Adrenal gland (tissue), 12 donors: ENCODE measurements around the gene COG1. TPM values are rescaled to one million over a fixed set of nuclear protein-coding genes. Genes with fewer than 3 reads are reported as not detected.

Experiments
- DNase-seq, 7 donors: peaks; one replicate each; pipeline ENCODE4 v3.0.0-alpha.2; 2019 to 2020
- H3K27ac ChIP-seq, 5 donors: fragments of 200-600 bp; sonication (generic) in 4 of 5; 1 replicate in 3 of 5; 2 replicates in 2 of 5; pipeline versions ENCODE4 v1.5.1 to v1.8.0; 2016 to 2020; ENCODE audit warnings: mild to moderate bottlenecking in 1 of 5
- H3K27me3 ChIP-seq: fragments of 200-600 bp; 2 replicates; pipeline ENCODE4 v1.8.0; 2021
- H3K36me3 ChIP-seq, 2 donors: fragments of 200-600 bp; replicated peaks in 1 of 2; 1 replicate in 1 of 2; 2 replicates in 1 of 2; pipeline versions ENCODE4 v1.5.1 to v1.8.0; 2018 to 2022
- H3K4me1 ChIP-seq, 2 donors: fragments of 200-600 bp; replicated peaks in 1 of 2; 1 replicate in 1 of 2; 2 replicates in 1 of 2; pipeline versions ENCODE4 v1.5.1 to v1.8.0; 2018 to 2021
- H3K4me3 ChIP-seq, 4 donors: fragments of 200-600 bp; sonication (generic) in 3 of 4; one replicate each; pipeline ENCODE4 v1.5.1; 2016 to 2018
- H3K9me3 ChIP-seq, 3 donors: fragments of 200-600 bp; sonication (generic) in 1 of 3; replicated peaks in 1 of 3; 1 replicate in 2 of 3; 2 replicates in 1 of 3; pipeline versions ENCODE4 v1.5.1 to v1.8.0; 2016 to 2021
- POLR2A ChIP-seq, 2 donors: fragments of 450-650 bp; IDR thresholded peaks; one replicate each; pipeline ENCODE4 v1.6.1; 2017; ENCODE audit warnings: antibody characterized with exemption in 2 of 2, mild to moderate bottlenecking in 2 of 2, moderate library complexity in 1 of 2
- WGBS, 4 donors: extraction: QIAGEN DNeasy Blood & Tissue Kit in 2 of 4; methylation state at CpG; one replicate each; pipeline versions ENCODE4 v1.1.5 to v1.1.7; 2013 to 2017; 5-methylcytosine and 5-hydroxymethylcytosine counted together
- intact Hi-C, 2 donors: fragments of 100-400 bp; cut with DNase I; formaldehyde crosslinking; loops; one replicate each; pipeline versions ENCODE4 v1.14.1 to v1.15.0; 2022 to 2023
- polyA plus RNA-seq, 3 donors: library from polyadenylated mRNA; stranded (reverse); fragments of 200-250 nt in 2 of 3; fragments of 350-450 nt in 1 of 3; fragmentation: Illumina TruSeq in 1 of 3; extraction: RNeasy Lipid Tissue Mini Kit (QIAGEN cat#74804) in 1 of 3; gene quantifications; one replicate each; pipeline ENCODE4 v1.2.3, GENCODE V29; 2013 to 2014
- total RNA-seq, 9 donors: library from RNA; depleted of rRNA in 4 of 9; stranded (reverse); fragments of >200 nt in 4 of 9; fragments of 120-200 nt in 1 of 9; fragmentation: NEBNext Ultra II Directional in 1 of 9; extraction: Animal tissue kit (Norgen Biotek cat#: 25700) in 1 of 9; gene quantifications; one replicate each; pipeline versions ENCODE4 v1.1.0 to v1.2.4, GENCODE V29; 2013 to 2023
- TF ChIP-seq, protein P1 (sequence below), 6 experiments: fragments of 450-650 bp in 4 of 6; fragments of 200-600 bp in 2 of 6; sonication (generic) in 1 of 6; IDR thresholded peaks; 1 replicate in 5 of 6; 2 replicates in 1 of 6; pipeline versions ENCODE4 v1.5.1 to v1.8.0; 2016 to 2021; ENCODE audit warnings: antibody characterized with exemption in 6 of 6, mild to moderate bottlenecking in 2 of 6, moderate library complexity in 1 of 6
- donor health status: healthy with polysubstance abuse.
- donor health status: Bipolar disorder and iron deficiency.
- donor health status: DM: yes; HTN: yes; CAD: no.
- donor health status: DM: no; HTN: no; CAD: no.
- donor health status: DM: no; HTN: no; CAD: no.
- donor health status: DM: yes; HTN: yes; CAD: no.

COG1 gene
- total and polyA plus RNA-seq, 12 donors = 23.6 to 63.2 (median 52.9) TPM

DNA sequence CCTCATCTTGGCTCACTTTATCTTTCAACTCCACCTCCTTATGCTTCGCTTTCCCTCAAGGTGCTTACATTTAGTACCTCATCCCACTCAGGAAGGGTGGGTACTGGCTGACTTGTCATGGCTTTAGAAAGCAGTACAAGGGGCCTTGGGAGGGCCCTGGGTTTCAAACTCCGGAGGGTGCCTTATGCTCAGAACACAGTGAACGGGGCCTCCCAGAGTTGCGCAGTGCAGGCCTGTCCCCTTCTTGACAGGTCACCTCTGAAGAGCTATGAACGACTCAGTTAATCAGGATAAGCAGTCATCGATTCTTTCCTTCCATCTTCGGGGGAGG lies 6.0 kb downstream of the COG1 start:
- Histone ChIP-seq H3K9me3 (no peaks in the 10 kb centered on the region), H3K36me3 (peaks cover 0 to 73% of the 10 kb centered on the region in 2 donors)
- peak in 1 of 7 donors; percentile 48 for DNase-seq

DNA sequence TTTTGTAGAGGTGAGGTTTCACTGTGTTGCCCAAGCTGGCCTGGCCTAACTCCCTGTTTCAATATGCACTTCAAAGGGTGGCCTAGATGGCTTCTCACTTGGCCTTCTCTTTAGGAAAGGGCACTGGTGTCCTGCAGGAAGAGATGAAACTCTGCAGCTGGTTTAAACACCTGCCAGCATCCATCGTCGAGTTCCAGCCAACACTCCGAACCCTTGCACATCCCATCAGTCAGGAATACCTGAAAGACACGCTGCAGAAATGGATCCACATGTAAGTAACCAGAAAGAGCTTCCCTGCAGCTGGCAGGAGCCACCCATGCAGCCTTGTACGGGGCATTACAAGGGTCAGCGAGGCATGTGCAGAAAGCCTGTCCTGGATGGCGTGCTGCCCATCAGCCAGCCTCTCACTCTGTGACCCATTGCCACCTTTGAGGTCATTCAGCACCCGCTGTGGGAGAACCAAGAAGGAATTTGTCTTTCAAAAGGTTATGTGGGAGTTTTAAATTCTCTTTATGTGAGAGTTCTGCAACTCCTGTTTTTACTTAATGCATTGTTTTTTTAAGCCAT lies 7.0 kb downstream of the COG1 start:
- DNase-seq = peak in 1 of 7 donors; percentile 52
- WGBS, 4 donors = 92 to 96% (median 95%) methylated on average over 8 of the region's 8 CpGs
- H3K4me1 ChIP-seq = peaks cover 0 to 30% of the 10 kb centered on the region in 2 donors
- no peak overlapping the region for H3K4me3 ChIP-seq
- TF ChIP-seq POLR2A (IDR thresholded peaks at IDR 0.05) = no peak
- TF ChIP-seq, protein P1, sequence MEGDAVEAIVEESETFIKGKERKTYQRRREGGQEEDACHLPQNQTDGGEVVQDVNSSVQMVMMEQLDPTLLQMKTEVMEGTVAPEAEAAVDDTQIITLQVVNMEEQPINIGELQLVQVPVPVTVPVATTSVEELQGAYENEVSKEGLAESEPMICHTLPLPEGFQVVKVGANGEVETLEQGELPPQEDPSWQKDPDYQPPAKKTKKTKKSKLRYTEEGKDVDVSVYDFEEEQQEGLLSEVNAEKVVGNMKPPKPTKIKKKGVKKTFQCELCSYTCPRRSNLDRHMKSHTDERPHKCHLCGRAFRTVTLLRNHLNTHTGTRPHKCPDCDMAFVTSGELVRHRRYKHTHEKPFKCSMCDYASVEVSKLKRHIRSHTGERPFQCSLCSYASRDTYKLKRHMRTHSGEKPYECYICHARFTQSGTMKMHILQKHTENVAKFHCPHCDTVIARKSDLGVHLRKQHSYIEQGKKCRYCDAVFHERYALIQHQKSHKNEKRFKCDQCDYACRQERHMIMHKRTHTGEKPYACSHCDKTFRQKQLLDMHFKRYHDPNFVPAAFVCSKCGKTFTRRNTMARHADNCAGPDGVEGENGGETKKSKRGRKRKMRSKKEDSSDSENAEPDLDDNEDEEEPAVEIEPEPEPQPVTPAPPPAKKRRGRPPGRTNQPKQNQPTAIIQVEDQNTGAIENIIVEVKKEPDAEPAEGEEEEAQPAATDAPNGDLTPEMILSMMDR (IDR thresholded peaks at IDR 0.05) = no peak
- intact Hi-C loops = loop anchor here in 1 of 2 donors (5.0 kb wide), 2 partner anchors 32 to 167 kb away; a partner anchor contains a TSS
- no peaks in the 10 kb centered on the region for H3K9me3 ChIP-seq
- H3K27ac ChIP-seq = no peak overlapping the region
- H3K36me3 ChIP-seq = peaks cover 0 to 81% of the 10 kb centered on the region in 2 donors
- no peaks in the 10 kb centered on the region for H3K27me3 ChIP-seq

More for the DNA sequence above, 6.0 kb downstream of the COG1 start:
- Histone ChIP-seq H3K4me3 (no peak overlapping the region), H3K27me3 (no peaks in the 10 kb centered on the region), H3K4me1 (peaks cover under 1 to 36% of the 10 kb centered on the region in 2 donors), H3K27ac (no peak overlapping the region)
- WGBS, 4 donors = 88 to 98% (median 96%) methylated on average over 3 to 7 of the region's 7 CpGs
- no peak for TF ChIP-seq POLR2A (IDR thresholded peaks at IDR 0.05)
- TF ChIP-seq, protein P1 (IDR thresholded peaks at IDR 0.05) = no peak
- intact Hi-C loops = loop anchor here in 1 of 2 donors (5.0 kb wide), 1 partner anchor 33 kb away; a partner anchor contains a TSS

DNA sequence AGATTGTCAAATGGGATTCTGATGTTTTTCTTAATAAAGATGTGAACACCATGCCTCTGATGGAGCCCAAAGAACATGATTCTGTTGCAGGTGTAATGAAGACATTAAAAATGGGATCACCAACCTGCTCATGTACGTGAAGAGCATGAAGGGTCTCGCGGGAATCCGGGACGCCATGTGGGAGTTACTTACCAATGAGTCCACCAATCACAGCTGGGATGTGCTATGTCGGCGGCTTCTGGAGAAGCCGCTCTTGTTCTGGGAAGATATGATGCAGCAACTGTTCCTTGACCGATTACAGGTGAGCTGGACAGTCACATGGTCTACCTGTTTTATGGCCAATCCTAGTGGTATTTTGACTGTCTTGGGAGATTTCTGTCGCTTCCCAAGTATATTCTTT lies 7.6 kb downstream of the COG1 start:
- peaks cover 0 to 25% of the 10 kb centered on the region in 2 donors for H3K4me1 ChIP-seq
- H3K36me3 ChIP-seq = peaks cover 0 to 86% of the 10 kb centered on the region in 2 donors
- intact Hi-C loops = loop anchor here in 1 of 2 donors (5.0 kb wide), 1 partner anchor 167 kb away; no protein-coding TSS in a partner anchor
- TF ChIP-seq, protein P1 (IDR thresholded peaks at IDR 0.05) = no peak
- TF ChIP-seq POLR2A (IDR thresholded peaks at IDR 0.05) = no peak
- no peaks in the 10 kb centered on the region for H3K27me3 ChIP-seq
- no peaks in the 10 kb centered on the region for H3K9me3 ChIP-seq
- DNase-seq = peak in 1 of 7 donors; percentile 48
- WGBS, 4 donors = 87 to 93% (median 90%) methylated on average over 10 of the region's 10 CpGs
- no peak overlapping the region for H3K4me3 ChIP-seq
- peak overlapping the region in 1 of 5 donors; percentile 27 for H3K27ac ChIP-seq

DNA sequence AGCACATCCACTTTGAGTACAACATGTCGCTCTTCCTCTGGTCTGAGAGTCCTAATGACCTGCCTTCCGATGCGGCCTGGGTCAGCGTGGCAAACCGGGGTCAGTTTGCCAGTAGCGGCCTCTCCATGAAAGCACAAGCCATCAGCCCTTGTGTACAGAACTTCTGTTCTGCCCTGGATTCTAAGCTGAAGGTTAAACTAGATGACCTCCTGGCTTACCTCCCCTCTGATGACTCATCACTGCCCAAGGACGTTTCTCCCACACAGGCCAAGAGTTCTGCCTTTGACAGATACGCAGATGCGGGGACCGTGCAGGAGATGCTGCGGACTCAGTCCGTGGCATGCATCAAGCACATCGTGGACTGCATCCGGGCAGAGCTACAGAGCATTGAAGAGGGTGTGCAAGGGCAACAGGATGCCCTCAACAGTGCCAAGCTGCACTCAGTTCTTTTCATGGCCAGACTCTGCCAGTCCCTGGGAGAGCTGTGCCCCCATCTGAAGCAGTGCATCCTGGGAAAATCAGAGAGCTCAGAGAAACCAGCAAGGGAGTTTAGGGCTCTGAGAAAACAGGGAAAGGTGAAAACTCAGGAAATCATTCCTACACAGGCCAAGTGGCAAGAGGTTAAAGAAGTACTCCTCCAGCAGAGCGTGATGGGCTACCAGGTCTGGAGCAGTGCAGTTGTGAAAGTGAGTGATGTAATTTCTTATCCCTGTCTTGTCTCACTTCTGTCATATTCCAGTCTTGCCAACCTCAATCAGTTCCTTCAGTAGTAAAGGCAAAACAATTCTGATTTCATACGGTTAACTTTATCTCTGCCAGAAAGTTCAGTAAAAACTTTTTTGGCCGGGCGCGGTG lies 8.6 kb downstream of the COG1 start:
- Histone ChIP-seq H3K4me3 (no peak overlapping the region), H3K27ac (peak overlapping the region in 1 of 5 donors; percentile 27), H3K36me3 (peaks cover 0 to 96% of the 10 kb centered on the region in 2 donors), H3K9me3 (no peaks in the 10 kb centered on the region), H3K27me3 (no peaks in the 10 kb centered on the region), H3K4me1 (peaks cover 0 to 25% of the 10 kb centered on the region in 2 donors)
- peak; percentile 72 to 84 (median 82) for DNase-seq
- intact Hi-C loops = loop anchor here in 1 of 2 donors (5.0 kb wide), 1 partner anchor 166 kb away; no protein-coding TSS in a partner anchor
- WGBS, 4 donors = 58 to 70% (median 64%) methylated on average over 13 to 19 of the region's 19 CpGs
- TF ChIP-seq POLR2A (IDR thresholded peaks at IDR 0.05) = no peak
- TF ChIP-seq, protein P1 (IDR thresholded peaks at IDR 0.05) = no peak
